Stimulated activated CD8-positive, alpha-beta memory T cell treated with anti-CD3 and anti-CD28 coated beads, Interleukin-12 subunit alpha, Interleukin-12 subunit beta, amount 100 ng/mL, for 4 hours (primary cell): ENCODE results near the gene ZSCAN5A.
A peak's percentile ranks its signal among the peaks of the same experiment; 100 is the strongest.
"Not testable (repeated sequence)": the region's sequence is repeated elsewhere in the genome, so short reads cannot be mapped to it uniquely, and the experiment has no call there.

Source experiments
- DNase-seq: peaks from one replicate; pipeline ENCODE4 v3.0.0-alpha.2; 2020; ENCODE audit warnings: low read depth

ZSCAN5A gene

GRCh38 chr19:56272161-56272798, 42.4 kb downstream of the ZSCAN5A start, which contains the start of gene EDDM13:
EDDM13 (plus strand) TSS chr19:56272748; CDS start chr19:56272835, 87 bp downstream.
- no peak for DNase-seq

- no peak for DNase-seq
Measured at GRCh38 chr19:56271151-56271550, 43.5 kb downstream of the ZSCAN5A start.

GRCh38 chr19:56270676-56271075, 44.0 kb downstream of the ZSCAN5A start:
- no peak for DNase-seq

GRCh38 chr19:56269348-56269747, 45.3 kb downstream of the ZSCAN5A start:
- no peak for DNase-seq

- no peak for DNase-seq
Measured at GRCh38 chr19:56266051-56266450, 48.6 kb downstream of the ZSCAN5A start.

GRCh38 chr19:56263319-56263718, 51.3 kb downstream of the ZSCAN5A start:
- DNase-seq = no peak

- DNase-seq = not testable (repeated sequence)
Measured at GRCh38 chr19:56261932-56262331, 52.7 kb downstream of the ZSCAN5A start.

GRCh38 chr19:56261145-56261544, 53.5 kb downstream of the ZSCAN5A start:
- DNase-seq = no peak

- no peak for DNase-seq
Measured at GRCh38 chr19:56258272-56258671, 56.4 kb downstream of the ZSCAN5A start.

- DNase-seq = no peak
Measured at GRCh38 chr19:56253737-56254136, 60.9 kb downstream of the ZSCAN5A start.

- peak; percentile 26 for DNase-seq
Measured at GRCh38 chr19:56252699-56253422, 61.8 kb downstream of the ZSCAN5A start.

GRCh38 chr19:56248736-56249338, 65.8 kb downstream of the ZSCAN5A start:
- DNase-seq = not testable (repeated sequence)

GRCh38 chr19:56245764-56246163, 68.9 kb downstream of the ZSCAN5A start:
- DNase-seq = not testable (repeated sequence)

GRCh38 chr19:56245121-56245740, 69.4 kb downstream of the ZSCAN5A start:
- DNase-seq = no peak

- no peak for DNase-seq
Measured at GRCh38 chr19:56223481-56223880, 91.2 kb downstream of the ZSCAN5A start.

GRCh38 chr19:56222901-56223300, 91.7 kb downstream of the ZSCAN5A start:
- no peak for DNase-seq

- DNase-seq = no peak
Measured at GRCh38 chr19:56221851-56222250, 92.8 kb downstream of the ZSCAN5A start.

GRCh38 chr19:56221442-56221841, 93.2 kb downstream of the ZSCAN5A start:
- DNase-seq = not testable (repeated sequence)

GRCh38 chr19:56218961-56219360, 95.7 kb downstream of the ZSCAN5A start:
- no peak for DNase-seq

GRCh38 chr19:56217039-56217949, 97.3 kb downstream of the ZSCAN5A start:
- DNase-seq = no peak

- no peak for DNase-seq
Measured at GRCh38 chr19:56211718-56212117, 102.9 kb downstream of the ZSCAN5A start.

- DNase-seq = not testable (repeated sequence)
Measured at GRCh38 chr19:56210036-56210435, 104.6 kb downstream of the ZSCAN5A start.
